ENCODE data around the gene PLSCR4. TPM values are rescaled to one million over a fixed set of nuclear protein-coding genes. Genes with fewer than 3 reads are reported as not detected.

The PLSCR4 gene
- total RNA-seq, 1 experiment from 2014 or later: 3.5 TPM

GRCh38 chr3:146203776-146204175, 47.1 kb downstream of the PLSCR4 start:
- no peaks in the 10 kb centered on the region for H3K4me1 ChIP-seq (ENCODE audit: control insufficient read depth, insufficient read depth, low read length)
- H3K27ac ChIP-seq (ENCODE audit: low read length): no peak overlapping the region
- ChIA-PET POLR2A (no interaction called here), CTCF (interaction anchor here (1.0 kb wide), 1 partner anchor 15 kb away, joined by 3 read pairs; no protein-coding TSS in a partner anchor)
- TF ChIP-seq SIN3A (IDR thresholded peaks at IDR 0.05; ENCODE audit: borderline replicate concordance, insufficient read depth, low read depth, low read length) (no peak), REST (IDR thresholded peaks at IDR 0.05; ENCODE audit: insufficient read depth in 1 of 2, low read depth in 2 of 2, low read length in 1 of 2) (no peak), POLR2AphosphoS5 (IDR thresholded peaks at IDR 0.05; ENCODE audit: low read depth, low read length) (no peak)
- H3K4me3 ChIP-seq (ENCODE audit: low read depth in 2 of 2, low read length in 2 of 2): no peak overlapping the region
- H3K27me3 ChIP-seq (ENCODE audit: control insufficient read depth, insufficient read depth, low read length): no peaks in the 10 kb centered on the region
- ATAC-seq (no peak), DNase-seq (ENCODE audit: low read depth, low spot score) (no peak)
- BruUV-seq (replicated peaks): no TSS peak
- in situ Hi-C loops (cut with HindIII; ENCODE audit: low pct_unique_long_range_greater_than_20kb, low sequenced_read_pairs) (no loop called here), intact Hi-C loops (cut with micrococcal nuclease; ENCODE audit: unreplicated experiment) (no loop called here)
- no peaks in the 10 kb centered on the region for H3K9me3 ChIP-seq (ENCODE audit: control insufficient read depth, insufficient read depth, low read depth, low read length)
- H3K36me3 ChIP-seq (ENCODE audit: control insufficient read depth, insufficient read depth, low read length): no peaks in the 10 kb centered on the region

GRCh38 chr3:146200461-146201220, 50.3 kb downstream of the PLSCR4 start:
- Histone ChIP-seq H3K27ac (ENCODE audit: low read length) (no peak overlapping the region), H3K27me3 (ENCODE audit: control insufficient read depth, insufficient read depth, low read length) (no peaks in the 10 kb centered on the region), H3K36me3 (ENCODE audit: control insufficient read depth, insufficient read depth, low read length) (no peaks in the 10 kb centered on the region), H3K9me3 (ENCODE audit: control insufficient read depth, insufficient read depth, low read depth, low read length) (no peaks in the 10 kb centered on the region), H3K4me1 (ENCODE audit: control insufficient read depth, insufficient read depth, low read length) (no peaks in the 10 kb centered on the region), H3K4me3 (ENCODE audit: low read depth in 2 of 2, low read length in 2 of 2) (no peak overlapping the region)
- BruUV-seq (replicated peaks): no TSS peak
- ATAC-seq: no peak
- intact Hi-C loops (cut with micrococcal nuclease; ENCODE audit: unreplicated experiment): no loop called here
- CTCF ChIA-PET: no interaction called here
- no peak for TF ChIP-seq TCF7L2 (IDR thresholded peaks at IDR 0.05; ENCODE audit: low read depth, low read length)
- TF ChIP-seq CTCF (IDR thresholded peaks at IDR 0.05): no peak
- no peak for TF ChIP-seq POLR2AphosphoS5 (IDR thresholded peaks at IDR 0.05; ENCODE audit: low read depth, low read length)
- TF ChIP-seq REST (IDR thresholded peaks at IDR 0.05; ENCODE audit: insufficient read depth in 1 of 2, low read depth in 2 of 2, low read length in 1 of 2): no peak
- no peak for TF ChIP-seq SIN3A (IDR thresholded peaks at IDR 0.05; ENCODE audit: borderline replicate concordance, insufficient read depth, low read depth, low read length)
- POLR2A ChIA-PET: no interaction called here
- DNase-seq (ENCODE audit: low read depth, low spot score): no peak
- in situ Hi-C loops (cut with HindIII; ENCODE audit: low pct_unique_long_range_greater_than_20kb, low sequenced_read_pairs): no loop called here
